Body of pancreas (tissue), 4 donors: ENCODE results near the gene CADM1. TPM values are rescaled to one million over a fixed set of nuclear protein-coding genes. Genes with fewer than 3 reads are reported as not detected.

Experiments
- ATAC-seq: fragments of 150-250 bp; one replicate; pipeline ENCODE4 v1.9.1; 2016
- DNase-seq, 4 donors: peaks; one replicate each; pipeline ENCODE4 v3.0.0-alpha.2; 2019
- H3K27ac ChIP-seq, 4 donors: fragments of 200-600 bp; sonication (generic); 1 replicate in 3 of 4; 2 replicates in 1 of 4; pipeline versions ENCODE4 v1.5.1 to v1.6.1; 2016 to 2019; ENCODE audit warnings: mild to moderate bottlenecking in 1 of 4, mixed read lengths in 1 of 4, moderate library complexity in 1 of 4
- H3K27me3 ChIP-seq, 2 donors: fragments of 200-600 bp; sonication (generic); one replicate each; pipeline ENCODE4 v1.6.0; 2016; ENCODE audit warnings: mild to moderate bottlenecking in 1 of 2
- H3K36me3 ChIP-seq, 2 donors: fragments of 200-600 bp; sonication (generic); replicated peaks in 1 of 2; 2 replicates each; pipeline ENCODE4 v1.5.1; 2016; ENCODE audit warnings: low read depth in 2 of 2; ENCODE audit not compliant: insufficient read depth in 1 of 2
- H3K4me1 ChIP-seq: fragments of 200-600 bp; sonication (generic); one replicate; pipeline ENCODE4 v1.6.0; 2016
- H3K4me3 ChIP-seq, 2 donors: fragments of 200-600 bp; sonication (generic); 1 replicate in 1 of 2; 2 replicates in 1 of 2; pipeline ENCODE4 v1.5.1; 2016 to 2019
- H3K9me3 ChIP-seq, 3 donors: fragments of 200-600 bp; sonication (generic); 1 replicate in 2 of 3; 2 replicates in 1 of 3; pipeline ENCODE4 v1.5.1; 2016
- POLR2A ChIP-seq, 3 donors: fragments of 450-650 bp; IDR thresholded peaks; one replicate each; pipeline ENCODE4 v1.6.1; 2016; ENCODE audit warnings: antibody characterized with exemption in 3 of 3, mild to moderate bottlenecking in 2 of 3
- WGBS, 2 donors: methylation state at CpG; one replicate each; pipeline ENCODE4 v1.1.5; 2017; 5-methylcytosine and 5-hydroxymethylcytosine counted together
- intact Hi-C: fragments of 100-400 bp; cut with DNase I; formaldehyde crosslinking; loops from one replicate; pipeline ENCODE4 v1.15.1; 2023
- total RNA-seq, 2 donors: library from RNA; depleted of rRNA; stranded (reverse); fragments of >200 nt; gene quantifications; one replicate each; pipeline ENCODE4 v1.1.0, GENCODE V29; 2016
- TF ChIP-seq, protein P1 (sequence below), 7 experiments: fragments of 450-650 bp in 4 of 7; fragments of 200-600 bp in 3 of 7; sonication (generic) in 3 of 7; IDR thresholded peaks; one replicate each; pipeline ENCODE4 v1.5.1; 2016 to 2019; ENCODE audit warnings: antibody characterized with exemption in 7 of 7

Gene CADM1
- total RNA-seq, 2 donors from 2014 or later = 12.5 to 13.7 TPM

DNA sequence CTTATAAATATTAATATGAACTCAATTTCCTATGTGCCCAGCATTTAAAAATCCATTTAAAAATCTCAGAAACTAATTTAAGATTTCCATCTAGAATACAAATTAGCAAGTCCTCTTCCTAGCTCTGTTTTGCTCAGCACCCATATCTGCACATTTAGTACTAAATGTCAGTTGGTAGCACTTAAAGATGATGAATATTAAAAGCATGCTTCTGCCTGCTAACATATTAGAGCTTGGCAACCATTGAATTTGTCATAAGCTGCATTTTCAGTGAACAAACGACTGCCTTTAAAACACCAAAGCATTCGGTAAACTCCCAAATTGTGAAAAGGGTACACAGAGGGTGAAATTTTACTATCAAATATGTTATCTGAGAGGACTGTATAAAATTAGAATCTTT lies 177.7 kb downstream of the CADM1 start:
- H3K36me3 ChIP-seq = no peaks in the 10 kb centered on the region
- no peaks in the 10 kb centered on the region for H3K27me3 ChIP-seq
- H3K4me1 ChIP-seq = no peaks in the 10 kb centered on the region
- ATAC-seq (no peak), DNase-seq (no peak)
- no peaks in the 10 kb centered on the region for H3K9me3 ChIP-seq
- TF ChIP-seq, protein P1, sequence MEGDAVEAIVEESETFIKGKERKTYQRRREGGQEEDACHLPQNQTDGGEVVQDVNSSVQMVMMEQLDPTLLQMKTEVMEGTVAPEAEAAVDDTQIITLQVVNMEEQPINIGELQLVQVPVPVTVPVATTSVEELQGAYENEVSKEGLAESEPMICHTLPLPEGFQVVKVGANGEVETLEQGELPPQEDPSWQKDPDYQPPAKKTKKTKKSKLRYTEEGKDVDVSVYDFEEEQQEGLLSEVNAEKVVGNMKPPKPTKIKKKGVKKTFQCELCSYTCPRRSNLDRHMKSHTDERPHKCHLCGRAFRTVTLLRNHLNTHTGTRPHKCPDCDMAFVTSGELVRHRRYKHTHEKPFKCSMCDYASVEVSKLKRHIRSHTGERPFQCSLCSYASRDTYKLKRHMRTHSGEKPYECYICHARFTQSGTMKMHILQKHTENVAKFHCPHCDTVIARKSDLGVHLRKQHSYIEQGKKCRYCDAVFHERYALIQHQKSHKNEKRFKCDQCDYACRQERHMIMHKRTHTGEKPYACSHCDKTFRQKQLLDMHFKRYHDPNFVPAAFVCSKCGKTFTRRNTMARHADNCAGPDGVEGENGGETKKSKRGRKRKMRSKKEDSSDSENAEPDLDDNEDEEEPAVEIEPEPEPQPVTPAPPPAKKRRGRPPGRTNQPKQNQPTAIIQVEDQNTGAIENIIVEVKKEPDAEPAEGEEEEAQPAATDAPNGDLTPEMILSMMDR (IDR thresholded peaks at IDR 0.05) = no peak
- no peak for TF ChIP-seq POLR2A (IDR thresholded peaks at IDR 0.05)
- no peak overlapping the region for H3K4me3 ChIP-seq
- intact Hi-C loops = loop anchor here (10.0 kb wide), 1 partner anchor 948 kb away; no protein-coding TSS in a partner anchor
- WGBS, 2 donors = 58 to 73% methylated on average over 2 of the region's 2 CpGs
- no peak overlapping the region for H3K27ac ChIP-seq

DNA sequence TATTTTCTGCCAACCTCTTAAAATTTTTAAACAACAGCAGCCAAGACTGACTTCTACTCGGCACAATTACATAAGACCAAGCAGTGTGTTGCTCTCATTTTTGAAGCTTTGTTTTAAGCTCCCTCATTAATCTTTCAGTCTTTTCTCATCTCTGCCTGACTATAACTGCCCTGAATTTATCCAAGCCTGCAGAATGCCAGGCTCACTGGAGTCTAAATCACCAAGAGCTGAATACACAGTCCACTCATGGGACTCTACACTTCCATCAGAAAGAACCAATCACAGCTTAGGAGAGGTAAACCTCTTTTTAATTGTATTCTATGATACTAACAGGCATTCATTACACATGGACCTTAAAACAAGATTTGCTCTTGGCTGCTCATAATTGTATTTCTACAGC lies 178.7 kb downstream of the CADM1 start:
- Histone ChIP-seq H3K27ac (no peak overlapping the region), H3K4me1 (no peaks in the 10 kb centered on the region), H3K4me3 (no peak overlapping the region), H3K36me3 (no peaks in the 10 kb centered on the region), H3K9me3 (no peaks in the 10 kb centered on the region), H3K27me3 (no peaks in the 10 kb centered on the region)
- intact Hi-C loops = loop anchor here (10.0 kb wide), 1 partner anchor 949 kb away; no protein-coding TSS in a partner anchor
- WGBS, 2 donors = 74 to 88% methylated on average over 1 of the region's 1 CpG
- ATAC-seq (no peak), DNase-seq (no peak)
- TF ChIP-seq, protein P1 (IDR thresholded peaks at IDR 0.05) = no peak
- TF ChIP-seq POLR2A (IDR thresholded peaks at IDR 0.05) = no peak

DNA sequence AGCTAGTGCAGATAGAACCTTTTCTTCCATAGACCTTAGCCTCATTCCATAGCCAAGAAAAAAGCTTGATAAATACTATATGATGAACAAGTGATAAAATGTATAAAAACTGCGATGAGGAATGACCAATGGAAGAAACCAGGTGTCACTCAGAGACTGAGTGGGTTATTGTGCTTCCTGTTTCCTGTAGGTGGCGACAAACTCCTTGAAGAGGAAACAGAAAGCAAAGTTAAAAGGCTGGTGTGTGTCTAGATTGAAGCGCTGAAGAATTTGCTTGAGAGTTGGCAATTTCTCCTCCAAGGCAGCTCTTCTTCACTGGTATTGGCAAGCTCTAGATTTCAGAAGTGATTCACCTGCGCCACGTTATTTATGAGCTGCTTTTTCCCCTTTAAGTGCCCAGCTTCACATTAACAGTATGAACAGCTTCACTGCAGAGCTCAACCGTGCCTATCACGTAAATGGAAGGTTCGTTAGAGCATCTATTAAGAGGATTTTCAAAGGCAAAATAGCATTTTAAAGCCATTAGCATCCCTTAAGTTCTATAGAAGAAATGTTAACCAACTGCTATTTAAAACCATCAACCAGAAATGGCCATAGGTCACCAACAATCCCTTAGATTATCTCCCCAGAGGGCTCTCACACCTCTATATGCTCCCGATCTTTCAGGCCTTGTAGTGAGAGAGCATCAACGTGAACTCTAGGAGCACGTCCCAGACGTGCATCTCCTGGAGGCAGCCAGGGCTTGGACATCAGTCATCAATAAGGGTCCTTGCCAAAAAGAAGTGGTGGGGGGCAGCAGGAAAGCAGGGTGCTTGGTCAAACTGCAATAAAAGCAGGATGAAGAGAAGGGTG lies 179.4 kb downstream of the CADM1 start:
- H3K9me3 ChIP-seq = no peaks in the 10 kb centered on the region
- TF ChIP-seq, protein P1 (IDR thresholded peaks at IDR 0.05) = peak; percentile 63 to 86 (median 76)
- no peak for TF ChIP-seq POLR2A (IDR thresholded peaks at IDR 0.05)
- no peak overlapping the region for H3K4me3 ChIP-seq
- ATAC-seq (peak; percentile 75), DNase-seq (peak; percentile 17 to 57 (median 38))
- intact Hi-C loops = loop anchor here (10.0 kb wide), 1 partner anchor 950 kb away; no protein-coding TSS in a partner anchor
- H3K27ac ChIP-seq = no peak overlapping the region
- no peaks in the 10 kb centered on the region for H3K4me1 ChIP-seq
- H3K36me3 ChIP-seq = no peaks in the 10 kb centered on the region
- no peaks in the 10 kb centered on the region for H3K27me3 ChIP-seq
- 40 to 43% methylated on average over 12 of the region's 12 CpGs for WGBS, 2 donors

DNA sequence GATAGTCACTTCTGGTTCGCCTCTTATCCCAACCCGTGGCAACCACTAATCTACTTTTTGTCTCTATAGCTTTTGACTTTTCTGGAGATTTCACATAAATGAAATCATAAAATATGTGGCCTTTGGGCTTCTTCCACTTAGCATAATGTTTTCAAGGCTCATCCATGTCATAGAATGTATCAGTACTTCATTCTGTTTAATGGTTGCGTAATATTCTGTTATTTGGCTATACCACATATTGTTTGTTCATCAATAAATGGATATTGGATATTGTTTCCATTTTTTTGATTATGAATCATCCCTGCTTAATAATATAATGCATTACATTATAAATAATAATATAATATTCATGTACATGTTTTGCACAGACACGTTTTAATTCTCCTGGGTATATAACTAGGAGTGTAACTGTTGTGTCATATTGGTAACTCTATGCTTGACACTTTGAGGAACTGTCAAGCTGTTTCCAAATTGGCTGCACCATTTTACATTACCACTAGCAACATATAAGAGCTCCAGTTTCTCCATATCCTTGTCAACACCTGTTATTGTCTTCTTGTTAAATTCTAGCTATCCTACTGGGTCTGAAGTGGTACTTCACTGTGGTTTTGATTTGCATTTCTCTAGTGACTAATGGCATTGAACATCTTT lies 181.5 kb downstream of the CADM1 start:
- TF ChIP-seq, protein P1 (IDR thresholded peaks at IDR 0.05) = no peak
- TF ChIP-seq POLR2A (IDR thresholded peaks at IDR 0.05) = no peak
- ATAC-seq = no peak
- Histone ChIP-seq H3K27ac (no peak overlapping the region), H3K4me1 (no peaks in the 10 kb centered on the region), H3K27me3 (no peaks in the 10 kb centered on the region), H3K9me3 (no peaks in the 10 kb centered on the region), H3K4me3 (no peak overlapping the region), H3K36me3 (no peaks in the 10 kb centered on the region)
- WGBS, 2 donors = 62 to 66% methylated on average over 4 of the region's 4 CpGs
- DNase-seq = no peak
- intact Hi-C loops = loop anchor here (10.0 kb wide), 1 partner anchor 952 kb away; no protein-coding TSS in a partner anchor
